GM10847 (cell line): ENCODE measurements around the gene TMEM255A.

Experiments used
- POLR2A ChIP-seq: IDR thresholded peaks from 2 replicates; pipeline ENCODE4 v1.6.1; 2011; ENCODE audit not compliant: insufficient read length; ENCODE audit errors: extremely low read depth

The TMEM255A gene

DNA sequence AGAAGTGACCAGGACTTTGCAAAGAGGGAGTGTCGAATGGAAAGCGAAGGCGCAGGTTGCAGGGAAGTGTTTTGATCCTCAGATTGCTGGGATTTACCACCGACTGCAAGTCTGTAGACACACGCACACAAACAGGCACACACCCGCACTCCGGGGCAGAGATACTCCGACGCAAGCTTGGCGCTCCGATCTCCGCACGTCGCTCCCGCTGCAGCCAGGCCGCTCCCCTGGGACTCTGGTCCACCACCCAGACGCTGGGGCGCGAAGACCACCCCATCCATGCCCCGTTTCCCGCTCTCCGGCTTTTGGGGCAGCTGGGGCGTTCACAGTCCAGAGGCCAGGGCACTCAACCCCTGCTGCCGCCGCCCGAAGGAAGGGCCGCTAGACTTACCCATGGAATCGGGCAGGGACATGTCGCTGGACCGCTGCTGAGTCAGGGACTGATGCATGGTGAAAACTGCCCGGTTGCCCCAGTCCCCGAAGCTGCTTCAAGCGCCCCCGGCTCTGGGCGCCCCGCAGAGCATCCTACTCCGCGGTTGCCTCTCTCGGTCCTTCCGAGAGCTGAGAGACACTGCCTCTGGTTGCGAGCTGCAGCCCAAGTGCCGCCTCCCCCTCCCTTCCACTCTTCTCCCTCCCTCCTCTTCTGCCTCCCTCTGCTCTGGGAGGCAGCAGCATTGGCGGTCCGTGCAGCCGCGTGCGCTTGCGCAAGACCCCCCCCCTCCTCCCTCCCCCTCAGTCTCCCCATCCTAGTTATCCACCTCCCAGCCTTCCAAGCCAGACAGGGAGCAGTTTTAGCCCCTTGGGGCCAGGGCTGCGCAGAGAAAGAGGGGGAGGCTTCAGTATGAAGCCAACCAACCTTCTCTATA is at the start of gene TMEM255A:
Gene TMEM255A (minus strand): TSS at position 601 of the 866 bp plus-strand sequence. CDS start 152 bp downstream, at position 449.
- TF ChIP-seq POLR2A = no peak

DNA sequence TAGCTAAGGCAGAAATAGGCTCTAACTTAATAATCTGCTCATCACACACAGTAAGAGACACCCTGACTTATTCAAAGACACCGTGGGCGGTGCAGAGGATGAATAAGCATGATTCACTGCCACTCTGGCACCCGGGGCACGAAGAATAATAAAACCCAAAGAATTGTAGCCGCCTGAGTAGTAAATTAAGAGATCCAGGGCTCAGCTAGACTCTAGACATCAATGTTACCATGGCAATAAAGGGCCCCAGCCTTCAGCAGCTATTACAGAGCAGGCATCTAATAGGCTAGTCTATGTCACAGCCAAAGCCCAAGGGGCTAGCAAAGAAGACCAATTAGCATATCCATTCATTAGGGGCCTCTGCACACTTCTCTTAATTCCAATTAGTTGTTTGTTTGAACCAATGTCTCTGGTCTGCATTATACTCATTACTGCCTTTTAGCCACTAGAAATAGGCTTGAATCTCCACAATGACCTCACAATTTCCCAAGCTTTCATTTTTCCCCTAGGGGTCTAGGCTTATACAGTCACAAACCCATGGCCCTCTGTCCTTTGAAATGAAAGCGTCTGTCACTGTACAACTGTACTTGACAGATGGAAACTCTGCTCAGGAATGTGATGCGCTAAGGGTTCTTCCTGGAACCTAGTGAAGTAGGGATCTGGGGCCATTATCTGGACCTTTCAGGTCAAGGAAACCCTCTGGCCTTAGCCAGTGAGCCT is 47.6 kb upstream of the TMEM255A start:
- no peak for TF ChIP-seq POLR2A

DNA sequence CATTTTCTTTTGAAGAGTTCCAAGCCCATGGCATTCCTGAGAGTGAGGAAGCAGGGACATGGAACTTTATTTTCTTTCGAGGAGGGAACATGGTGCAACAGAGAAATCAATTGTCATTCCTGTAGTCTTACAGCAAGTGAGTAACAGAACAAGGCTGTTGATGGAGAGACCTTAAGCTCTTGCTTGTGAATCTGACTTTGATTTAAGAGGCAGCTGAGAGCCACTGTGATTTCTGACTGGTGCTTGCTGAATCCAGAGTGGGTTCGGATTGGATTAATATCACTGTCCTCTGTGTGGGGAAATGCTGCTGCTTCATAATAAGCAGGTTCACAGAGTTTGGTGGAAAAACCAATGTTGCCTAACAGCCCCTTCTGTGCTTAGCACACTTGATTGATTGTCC is 45.9 kb upstream of the TMEM255A start:
- TF ChIP-seq POLR2A = no peak

GRCh38 chrX:120356084-120356483 is 44.8 kb upstream of the TMEM255A start:
- no peak for TF ChIP-seq POLR2A

GRCh38 chrX:120350450-120351138 is 39.3 kb upstream of the TMEM255A start:
- TF ChIP-seq POLR2A = no peak

GRCh38 chrX:120336899-120337298 is 25.6 kb upstream of the TMEM255A start:
- TF ChIP-seq POLR2A = no peak

GRCh38 chrX:120335289-120335688 is 24.0 kb upstream of the TMEM255A start:
- TF ChIP-seq POLR2A = no peak

GRCh38 chrX:120334603-120335002 is 23.3 kb upstream of the TMEM255A start:
- no peak for TF ChIP-seq POLR2A

DNA sequence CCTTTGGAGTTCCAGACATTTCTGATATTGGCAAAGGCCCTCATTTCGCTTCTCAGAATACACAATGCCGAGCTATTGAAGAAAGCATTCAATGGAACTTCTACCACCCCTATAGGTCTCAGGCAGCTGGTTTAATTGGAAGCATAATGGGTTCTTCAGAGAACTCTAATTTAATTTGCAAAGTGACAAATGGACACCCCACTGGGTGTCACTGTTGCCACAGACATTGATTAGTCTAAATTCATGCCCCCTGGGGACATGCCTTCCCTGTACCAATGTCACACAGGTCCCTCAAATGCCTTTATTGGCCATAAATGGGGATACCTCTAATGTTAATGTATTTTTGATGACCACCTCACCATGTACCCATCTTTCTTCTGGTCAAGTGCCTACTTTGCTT is 22.9 kb upstream of the TMEM255A start:
- TF ChIP-seq POLR2A = no peak

DNA sequence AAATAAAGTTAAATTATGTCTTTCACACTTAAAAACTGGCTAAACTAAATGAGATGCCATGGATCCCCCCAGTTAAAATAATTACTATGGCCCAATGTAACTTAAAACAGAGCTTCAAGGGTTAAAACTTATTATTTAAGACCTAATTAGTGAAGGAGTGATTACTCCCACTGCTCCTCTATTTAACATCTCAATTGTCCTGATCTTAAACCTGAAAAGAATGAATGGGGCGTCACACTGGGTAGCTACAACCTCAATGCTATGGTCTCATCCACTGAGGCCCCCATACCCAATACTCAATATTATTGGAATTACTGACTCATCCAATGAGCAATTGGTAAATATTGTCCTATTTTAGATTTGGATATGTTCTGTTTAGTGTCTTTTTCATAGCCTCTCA is 21.1 kb upstream of the TMEM255A start:
- TF ChIP-seq POLR2A = no peak

- TF ChIP-seq POLR2A = no peak
Observed at GRCh38 chrX:120331116-120331515, 19.9 kb upstream of the TMEM255A start.

GRCh38 chrX:120321520-120322281 is 10.4 kb upstream of the TMEM255A start:
- TF ChIP-seq POLR2A = no peak

- no peak for TF ChIP-seq POLR2A
Observed at GRCh38 chrX:120318411-120318810, 7.2 kb upstream of the TMEM255A start.

DNA sequence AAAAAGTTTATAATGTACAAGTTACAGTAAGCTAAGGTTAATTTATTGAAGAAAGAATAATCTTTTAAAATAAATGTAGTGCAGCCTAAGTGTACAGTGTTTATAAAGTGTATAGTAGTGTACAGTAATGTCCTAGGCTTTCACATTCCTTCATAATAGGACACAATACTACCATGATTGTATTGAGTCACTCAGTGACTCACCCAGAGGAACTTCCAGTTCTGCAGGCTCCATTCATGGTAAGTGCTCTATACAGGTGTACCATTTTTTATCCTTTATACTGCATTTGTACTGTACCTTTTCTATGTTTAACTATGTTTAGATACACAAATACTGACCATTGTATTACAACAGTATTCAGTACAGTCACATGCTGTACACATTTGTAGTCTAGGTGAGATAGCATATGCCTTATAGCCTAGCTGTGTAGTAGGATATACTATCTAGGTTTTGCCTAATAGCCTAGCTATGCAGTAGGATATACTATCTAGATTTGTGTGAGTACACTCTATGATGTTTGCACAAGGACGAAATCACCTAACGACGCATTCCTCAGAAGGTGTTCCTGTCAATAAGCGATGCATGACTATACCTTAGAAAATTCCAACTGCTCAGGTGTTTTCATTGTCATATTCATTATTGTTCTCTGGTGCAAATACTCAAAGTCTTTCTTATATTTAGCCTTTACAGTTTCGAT is 5.5 kb upstream of the TMEM255A start:
- no peak for TF ChIP-seq POLR2A

- no peak for TF ChIP-seq POLR2A
Observed at GRCh38 chrX:120315776-120316175, 4.5 kb upstream of the TMEM255A start.

GRCh38 chrX:120311727-120312063 is 434 bp upstream of the TMEM255A start:
- TF ChIP-seq POLR2A = no peak
